ENCODE measurements around the gene TMEM8B. TPM values are rescaled to one million over a fixed set of nuclear protein-coding genes. Genes with fewer than 3 reads are reported as not detected.

TMEM8B gene
- total and polyA plus RNA-seq, 9 of the 15 experiments (the other 6 are each of a cell fraction or from before 2014, with no cell fraction given): 0.01 to 2.2 (median 1.1) TPM

- ATAC-seq (no peak), DNase-seq (ENCODE audit: extremely low read depth in 1 of 4, low spot score in 3 of 4) (no peak), FAIRE-seq (no peak)
- H3K9me3 ChIP-seq (replicated peaks; ENCODE audit: control insufficient read depth, insufficient read depth, low read depth, low read length): no peaks in the 10 kb centered on the region
- no peaks in the 10 kb centered on the region for H3K9me1 ChIP-seq (ENCODE audit: control insufficient read depth, insufficient read depth, low read length)
- H3K79me2 ChIP-seq (ENCODE audit: control insufficient read depth, insufficient read depth, low read length): no peaks in the 10 kb centered on the region
- WGBS (ENCODE audit: insufficient coverage, low coverage, missing lambda C conversion rate): 0% methylated on average over 4 of the region's 5 CpGs
- intact Hi-C loops (cut with micrococcal nuclease) (no loop called here), in situ Hi-C loops (cut with MboI) (no loop called here)
- peaks cover 16 to 76% of the 10 kb centered on the region in 2 experiments for H3K27me3 ChIP-seq (ENCODE audit: control insufficient read depth in 2 of 2, insufficient read depth in 2 of 2, low read length in 2 of 2)
- CTCF ChIA-PET (ENCODE audit: low intra/inter-chr PET ratio): no interaction called here
- no TSS peak for BruUV-seq (replicated peaks)
- H3K4me3 ChIP-seq: no peak overlapping the region
- no peak overlapping the region for H2AFZ ChIP-seq (ENCODE audit: low read depth, low read length)
- POLR2A ChIA-PET: interaction anchor here (0.9 kb wide), 1 partner anchor 11 kb away, joined by 3 read pairs; no protein-coding TSS in a partner anchor
- H3K27ac ChIP-seq (ENCODE audit: extremely low read depth, low read depth, low read length): no peak overlapping the region
- H3K9ac ChIP-seq (ENCODE audit: insufficient read depth in 1 of 2, low read depth in 2 of 2, low read length in 2 of 2): no peak overlapping the region
- no peaks in the 10 kb centered on the region for H4K20me1 ChIP-seq (replicated peaks; ENCODE audit: control insufficient read depth, insufficient read depth, low read length)
- no peaks in the 10 kb centered on the region for H3K36me3 ChIP-seq (ENCODE audit: control insufficient read depth, insufficient read depth, low read length)
- no peaks in the 10 kb centered on the region for H3K4me1 ChIP-seq (replicated peaks in 1 of 2; ENCODE audit: control insufficient read depth in 2 of 2, insufficient read depth in 2 of 2, low read length in 2 of 2)
- H3K4me2 ChIP-seq (ENCODE audit: insufficient read depth, low read length): no peak overlapping the region
- TF ChIP-seq ELF4 (CRISPR knock-in tag; IDR thresholded peaks at IDR 0.05) (no peak), ZNF655 (CRISPR knock-in tag; IDR thresholded peaks at IDR 0.05) (no peak), ZNF224 (CRISPR knock-in tag; IDR thresholded peaks at IDR 0.05) (no peak), CREB3 (tag; conservative IDR thresholded peaks at IDR 0.05; ENCODE audit: low read depth) (no peak), ATF6 (CRISPR knock-in tag; IDR thresholded peaks at IDR 0.05) (no peak), MEF2A (IDR thresholded peaks at IDR 0.05; ENCODE audit: control insufficient read depth, low read depth, low read length) (no peak), ZNF408 (CRISPR knock-in tag; IDR thresholded peaks at IDR 0.05; ENCODE audit: low read depth) (no peak), PTTG1 (tag; IDR thresholded peaks at IDR 0.05; ENCODE audit: low read depth) (no peak), CBX8 (IDR thresholded peaks at IDR 0.05; ENCODE audit: borderline replicate concordance, extremely low read depth, low read depth, low read length, poor library complexity, severe bottlenecking) (no peak), HMGN3 (IDR thresholded peaks at IDR 0.05; ENCODE audit: borderline replicate concordance, extremely low read depth, insufficient read length, low read depth, low read length) (no peak), MIER1 (IDR thresholded peaks at IDR 0.05; ENCODE audit: low read depth) (no peak), OTX1 (CRISPR knock-in tag; IDR thresholded peaks at IDR 0.05) (no peak), TFE3 (CRISPR knock-in tag; IDR thresholded peaks at IDR 0.05) (no peak), POLR3A (IDR thresholded peaks at IDR 0.05; ENCODE audit: borderline replicate concordance, extremely low read depth, insufficient read depth, insufficient read length) (no peak), RBFOX2 (IDR thresholded peaks at IDR 0.05; ENCODE audit: low read depth, low read length) (no peak), ELF1 (tag; IDR thresholded peaks at IDR 0.05) (no peak), HNRNPLL (IDR thresholded peaks at IDR 0.05; ENCODE audit: low read depth, low read length, poor library complexity, severe bottlenecking) (no peak)
Measured at GRCh38 chr9:35856882-35857281, 27.9 kb downstream of the TMEM8B start.
